Measurements from ENCODE around the gene OR51E2.
"Not testable (repeated sequence)": the region's sequence is repeated elsewhere in the genome, so short reads cannot be mapped to it uniquely, and the experiment has no call there.

The OR51E2 gene, protein sequence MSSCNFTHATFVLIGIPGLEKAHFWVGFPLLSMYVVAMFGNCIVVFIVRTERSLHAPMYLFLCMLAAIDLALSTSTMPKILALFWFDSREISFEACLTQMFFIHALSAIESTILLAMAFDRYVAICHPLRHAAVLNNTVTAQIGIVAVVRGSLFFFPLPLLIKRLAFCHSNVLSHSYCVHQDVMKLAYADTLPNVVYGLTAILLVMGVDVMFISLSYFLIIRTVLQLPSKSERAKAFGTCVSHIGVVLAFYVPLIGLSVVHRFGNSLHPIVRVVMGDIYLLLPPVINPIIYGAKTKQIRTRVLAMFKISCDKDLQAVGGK

DNA sequence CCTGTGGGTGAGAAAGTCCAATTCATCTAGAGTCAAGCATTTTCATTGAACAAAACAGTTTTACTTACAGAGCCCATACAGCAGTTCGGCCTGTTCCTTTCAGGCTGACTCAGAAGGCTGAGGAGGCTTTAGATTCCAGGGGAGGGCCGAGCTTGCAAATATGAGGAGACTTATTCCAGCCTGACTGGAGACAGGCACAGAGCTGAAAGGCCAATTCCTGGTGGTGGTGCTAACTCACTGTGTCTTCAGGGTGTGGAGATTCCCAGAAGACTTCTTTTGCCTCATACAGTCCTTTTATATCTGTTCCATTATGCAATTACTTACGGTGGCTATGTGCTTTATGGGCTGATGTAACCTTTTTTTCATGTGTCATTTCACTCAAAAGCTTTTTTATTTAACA lies at the start of gene OR51E2:
OR51E2 (minus strand) TSS at position 269 of the 400 bp plus-strand sequence. CDS start 15,142 bp downstream, outside the sequence.
- DNase-seq: no peak

DNA sequence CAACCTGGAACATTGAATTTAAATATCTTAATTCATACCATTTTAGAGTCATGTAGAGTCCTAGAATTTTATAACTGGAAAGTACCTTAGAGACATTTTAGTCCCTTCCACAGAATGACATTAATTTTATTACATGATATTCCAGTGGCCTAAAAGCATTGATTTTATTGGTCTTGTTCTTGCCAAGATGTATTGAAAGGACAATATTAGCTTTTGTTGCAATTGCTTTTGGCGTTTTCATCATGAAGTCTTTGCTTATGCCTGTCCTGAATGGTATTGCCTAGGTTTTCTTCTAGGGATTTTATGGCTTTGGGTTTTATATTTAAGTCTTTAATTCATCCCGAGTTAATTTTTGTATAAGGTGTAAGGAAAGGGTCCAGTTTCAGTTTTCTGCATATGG lies 43.1 kb upstream of the OR51E2 start:
- no peak for DNase-seq

DNA sequence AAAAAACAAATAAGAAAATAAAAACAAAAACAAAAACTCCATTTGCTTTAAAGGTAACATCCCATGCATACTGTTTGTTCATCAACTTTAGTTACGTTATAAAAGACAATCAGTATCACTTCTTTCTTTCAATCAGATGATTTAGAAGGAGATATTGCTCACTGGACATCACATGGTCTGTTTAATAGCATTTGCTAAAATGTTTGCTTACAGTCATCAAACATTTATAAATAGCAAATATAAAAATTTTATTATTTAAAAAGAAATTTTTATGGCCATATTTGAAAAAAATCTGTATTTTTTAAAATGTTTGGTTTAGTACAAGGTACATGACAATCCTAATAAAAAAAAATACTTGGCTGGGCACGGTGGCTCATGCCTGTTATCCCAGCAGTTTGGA lies 29.5 kb upstream of the OR51E2 start:
- no peak for DNase-seq

DNA sequence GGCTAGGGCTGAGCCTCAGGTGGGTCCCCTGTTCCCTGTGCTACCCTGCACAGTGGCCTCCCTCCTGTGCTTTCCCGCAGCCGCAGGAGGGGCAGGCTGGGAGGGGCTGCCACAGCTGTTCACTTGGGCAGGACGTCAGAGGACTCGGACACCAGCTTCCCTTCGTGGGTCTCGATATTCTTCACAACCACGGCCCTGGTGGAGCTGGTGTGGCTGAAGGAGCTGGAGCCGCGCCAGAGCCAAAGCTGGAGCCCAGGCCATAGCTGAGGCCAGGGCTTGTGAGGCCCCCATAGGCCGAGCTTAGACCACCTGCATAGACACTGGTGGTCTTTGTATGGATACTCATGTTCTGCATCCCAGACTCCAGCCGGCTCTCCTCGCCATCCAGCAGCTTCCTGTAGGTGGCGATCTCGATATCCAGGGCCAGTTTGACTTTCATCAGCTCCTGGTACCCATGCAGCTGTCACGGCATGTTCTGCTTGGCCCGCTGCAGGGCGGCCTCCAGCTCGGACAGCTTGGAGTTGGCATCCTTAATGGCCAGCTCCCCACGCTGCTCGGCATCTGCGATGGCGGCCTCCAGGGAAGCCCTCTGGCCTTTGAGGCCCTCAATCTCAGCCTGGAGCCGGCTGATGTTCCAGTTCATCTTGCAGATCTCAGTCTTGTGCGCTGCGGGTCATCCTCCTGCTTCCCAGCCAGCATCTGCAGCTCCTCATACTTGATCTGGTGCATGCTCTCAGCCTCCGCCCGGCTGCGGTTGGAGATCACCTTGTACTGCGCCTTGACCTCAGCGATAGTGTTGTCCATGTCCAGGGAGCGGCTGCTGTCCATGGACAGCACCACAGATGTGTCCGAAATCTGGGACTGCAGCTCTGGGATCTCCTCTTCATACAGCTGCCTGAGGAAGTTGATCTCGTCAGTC lies 25.2 kb upstream of the OR51E2 start:
- not testable (repeated sequence) for DNase-seq

DNA sequence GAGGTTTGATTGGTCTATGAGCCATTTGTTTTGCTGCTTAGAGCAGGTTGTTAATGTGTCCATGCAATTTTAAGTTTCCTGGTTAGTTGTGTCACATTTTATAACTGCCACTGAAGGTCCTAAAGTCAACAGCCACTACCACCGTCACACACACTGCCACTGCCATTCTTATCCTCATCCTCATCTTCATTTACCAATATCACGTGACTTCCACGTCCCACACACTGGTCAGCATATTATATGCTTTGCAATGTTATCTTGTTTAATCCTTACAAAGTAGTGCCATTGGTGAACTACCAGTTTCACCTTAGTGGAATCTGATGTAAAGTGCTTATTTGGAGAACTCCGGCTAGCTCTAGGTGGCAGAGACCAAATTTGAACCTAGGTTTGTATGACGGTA lies 16.6 kb upstream of the OR51E2 start:
- DNase-seq: no peak

DNA sequence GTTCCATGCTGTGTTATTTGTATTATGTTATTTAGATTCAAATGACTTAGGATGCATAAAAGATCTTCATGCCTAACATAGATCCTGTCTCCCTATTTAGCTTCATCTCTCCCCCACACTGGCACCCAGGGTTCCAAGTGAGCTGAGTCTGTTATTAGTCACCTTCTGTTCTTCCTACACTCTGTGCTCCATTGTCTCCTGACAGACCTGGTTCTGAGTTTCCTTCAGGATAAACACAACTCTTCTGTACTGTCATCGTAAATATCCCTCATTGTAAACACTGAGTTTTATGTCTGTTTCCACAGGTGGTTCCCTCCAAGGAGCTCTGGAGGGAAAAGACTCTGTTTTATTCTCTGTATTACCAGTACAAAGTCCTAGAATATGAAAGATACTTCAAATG lies 15.6 kb upstream of the OR51E2 start:
- no peak for DNase-seq

DNA sequence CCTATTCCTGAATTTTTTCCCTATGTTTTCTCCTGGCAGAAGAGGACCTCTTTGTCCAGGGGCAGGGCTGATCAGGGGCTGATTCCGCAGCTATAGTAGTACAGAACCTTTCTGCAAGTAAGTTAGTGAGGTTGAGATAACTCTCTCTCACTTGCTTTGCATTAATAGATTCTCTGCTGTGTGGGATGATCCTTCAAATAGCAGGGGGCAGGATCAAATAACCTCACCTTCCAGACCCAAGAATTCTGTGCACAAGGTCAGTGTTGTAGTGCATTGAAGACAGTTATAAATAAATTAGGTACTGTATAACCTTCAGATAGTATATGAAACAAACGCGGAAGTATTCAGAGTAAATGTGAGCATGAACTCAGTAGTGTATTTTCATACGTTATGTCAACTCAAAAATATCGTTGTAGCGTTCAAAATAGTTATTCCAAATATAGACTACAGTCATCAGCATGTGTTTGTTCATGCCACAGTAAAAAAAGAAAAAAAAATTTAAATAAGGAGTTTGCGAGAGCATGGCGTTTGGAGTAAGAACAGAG lies 7.2 kb upstream of the OR51E2 start:
- no peak for DNase-seq

DNA sequence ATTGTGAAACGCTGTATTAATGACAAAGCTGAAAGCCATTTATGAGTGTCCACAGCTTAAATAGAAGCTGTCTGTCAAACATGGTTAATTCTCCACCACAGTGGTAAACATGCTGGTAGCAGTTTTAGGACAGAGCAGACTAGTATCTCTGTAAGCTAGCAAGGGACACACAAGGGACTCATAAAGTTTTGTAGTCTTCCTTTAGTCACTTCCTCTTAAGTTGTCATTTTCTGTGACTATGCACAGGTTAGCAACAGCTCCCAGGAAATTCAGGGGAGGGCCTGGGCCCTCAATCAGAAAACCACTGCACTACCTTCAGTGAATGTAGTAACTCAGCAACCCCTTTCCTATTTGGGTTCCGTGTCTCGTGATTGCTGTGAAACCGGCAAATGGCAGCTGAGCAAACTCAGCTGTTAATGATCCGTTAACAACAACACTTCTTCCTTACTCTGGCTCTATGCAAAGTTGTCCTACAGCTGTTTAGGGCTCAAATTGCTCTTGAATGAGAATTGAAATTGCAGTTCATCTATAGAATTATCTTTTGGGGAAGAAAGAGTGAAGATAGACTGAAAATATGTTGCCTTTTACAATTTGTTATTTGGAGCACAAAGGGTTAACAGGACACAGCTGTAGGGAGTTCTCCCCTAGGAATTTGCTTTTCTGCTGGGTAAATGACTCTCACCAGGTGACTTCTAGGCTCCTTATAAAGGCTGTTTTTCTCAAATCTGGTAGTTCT lies 6.6 kb upstream of the OR51E2 start, which contains the start of gene MMP26:
MMP26 (plus strand) TSS at position 731 of the 736 bp plus-strand sequence.
- no peak for DNase-seq

DNA sequence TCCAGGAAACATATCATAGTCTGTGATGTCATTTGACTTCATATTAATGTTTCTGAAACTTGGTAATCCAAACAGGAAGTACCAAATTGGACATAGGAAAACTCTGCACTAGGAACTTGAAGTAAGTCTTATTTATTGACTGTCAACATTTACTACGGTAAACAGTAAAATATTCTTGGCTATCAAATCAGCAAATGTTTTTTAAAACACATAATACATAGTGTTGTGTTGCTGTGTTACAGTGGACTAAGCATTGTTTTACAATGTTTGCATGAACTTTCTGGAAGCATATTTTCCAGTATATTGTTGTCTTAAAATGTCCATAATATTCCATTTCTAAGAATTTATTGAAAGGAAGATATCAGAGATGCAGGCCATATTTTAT lies 2.8 kb upstream of the OR51E2 start:
- no peak for DNase-seq

DNA sequence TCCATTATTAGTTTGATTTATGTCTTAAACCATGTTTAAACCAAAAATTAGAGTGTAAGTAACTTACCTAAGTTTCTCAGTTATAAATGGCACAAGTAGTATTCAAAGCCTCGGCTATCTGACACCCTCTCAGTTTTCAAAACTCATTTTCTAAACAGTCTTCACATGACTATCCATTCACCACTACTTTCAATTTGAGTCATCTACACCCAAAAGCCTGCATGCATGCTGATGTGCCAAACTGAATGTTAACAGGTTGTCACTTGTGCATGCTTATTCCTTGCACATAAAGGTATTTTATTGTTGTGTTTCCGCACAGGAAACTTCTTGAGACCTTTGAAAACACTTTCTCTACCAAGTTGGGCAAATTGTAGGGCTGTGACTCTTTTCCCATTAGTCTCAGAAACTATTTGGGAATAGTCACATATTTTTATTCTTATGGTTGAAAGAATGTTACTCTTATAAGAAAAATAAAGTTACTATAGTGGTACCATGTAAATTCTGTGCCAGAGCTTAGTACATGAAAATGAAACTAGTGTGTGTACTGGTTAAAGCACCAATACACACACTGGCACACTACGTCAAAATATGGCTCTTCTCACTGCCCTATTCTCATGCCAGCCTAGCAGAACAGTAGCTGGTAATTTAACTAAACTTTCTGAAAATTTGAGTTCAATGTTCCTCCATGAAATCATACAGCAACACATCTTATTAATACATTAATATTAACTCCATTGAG lies 2.2 kb upstream of the OR51E2 start:
- no peak for DNase-seq

DNA sequence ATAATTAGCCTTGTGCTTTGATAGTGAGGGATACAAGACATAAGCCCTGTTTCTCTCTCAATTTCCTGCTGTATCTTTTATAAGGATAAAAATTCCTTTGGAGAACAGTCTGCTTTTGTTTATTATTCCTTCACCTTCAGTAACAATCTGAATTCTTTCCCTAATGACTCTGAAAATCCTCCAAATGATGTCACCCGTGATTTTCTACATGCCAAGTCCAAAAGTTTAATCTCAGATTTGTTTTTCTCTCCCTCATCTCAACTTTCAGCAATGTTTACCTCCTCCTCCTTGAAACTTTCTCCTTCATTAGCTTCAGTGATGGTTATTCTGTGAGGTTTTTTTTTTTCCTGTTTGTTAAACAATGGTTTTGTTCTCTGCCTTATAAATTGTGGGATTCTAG lies 2.2 kb downstream of the OR51E2 start:
- DNase-seq: no peak

DNA sequence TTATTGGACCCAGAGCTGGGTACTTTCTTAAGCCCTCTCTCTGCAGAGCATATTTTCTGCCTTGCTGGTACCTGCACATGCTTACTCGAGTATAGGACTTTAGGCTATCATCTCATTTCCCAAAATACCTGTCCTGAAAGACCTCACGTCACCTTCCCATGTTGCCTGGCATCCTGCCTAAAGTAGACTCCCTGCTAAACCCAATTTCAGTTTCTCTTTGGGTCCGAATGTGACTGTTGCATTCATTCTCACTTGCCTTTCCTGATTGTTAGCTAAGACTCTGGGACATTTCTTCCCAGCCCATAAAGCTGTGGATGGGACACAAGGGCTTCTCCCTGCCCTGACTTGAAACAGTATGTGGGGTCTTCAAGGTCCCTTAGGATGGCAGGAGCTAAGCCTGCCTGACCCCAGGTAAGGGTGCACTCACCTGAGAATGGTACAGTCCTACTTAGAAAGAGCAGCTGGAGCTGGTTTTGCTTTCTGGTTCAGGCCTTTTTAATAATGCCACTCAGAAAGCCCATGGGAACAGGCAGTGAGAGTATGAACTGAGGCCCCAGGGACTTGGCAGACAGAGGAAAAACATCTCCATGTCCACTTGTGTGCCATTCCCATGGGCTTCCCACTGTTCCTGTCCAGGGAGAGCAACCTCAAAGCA lies 12.9 kb downstream of the OR51E2 start:
- DNase-seq: no peak

DNA sequence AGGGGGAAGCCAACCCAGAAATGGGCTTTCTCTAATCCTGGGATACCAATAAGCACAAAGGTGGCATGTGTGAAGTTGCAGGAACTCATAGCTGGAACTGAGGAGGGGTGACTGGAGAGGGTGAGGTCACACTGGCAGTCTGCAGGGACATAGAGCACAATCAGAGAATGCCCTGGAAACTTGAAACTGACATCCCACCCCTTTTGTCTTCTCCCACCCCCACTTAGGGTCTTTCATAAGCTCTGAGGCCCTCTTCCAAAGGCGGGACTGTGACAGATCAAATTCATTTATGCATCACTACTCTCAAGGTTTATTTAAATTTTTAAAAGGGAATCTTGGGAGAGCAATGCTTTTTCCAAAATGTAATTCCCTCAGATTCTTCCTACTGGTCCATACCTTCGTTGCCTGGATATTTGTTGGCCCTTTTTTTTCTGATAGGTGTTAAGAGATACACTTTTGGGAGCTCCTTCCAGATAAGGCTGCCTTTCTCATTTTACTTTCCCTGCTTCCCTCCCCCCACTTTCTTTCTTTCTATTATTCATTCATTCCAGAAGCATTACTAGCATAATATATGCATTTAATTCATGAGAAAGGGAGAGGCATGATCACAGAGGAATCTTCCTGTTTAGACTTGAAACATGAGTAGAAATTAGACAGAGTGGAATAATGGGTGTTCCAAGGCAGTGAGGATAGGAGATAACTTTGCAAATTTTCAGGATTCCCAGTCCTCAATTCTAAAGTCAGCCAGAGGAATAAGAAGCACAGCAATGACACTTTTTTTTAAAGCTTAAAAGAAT lies 14.8 kb downstream of the OR51E2 start:
- DNase-seq: no peak

DNA sequence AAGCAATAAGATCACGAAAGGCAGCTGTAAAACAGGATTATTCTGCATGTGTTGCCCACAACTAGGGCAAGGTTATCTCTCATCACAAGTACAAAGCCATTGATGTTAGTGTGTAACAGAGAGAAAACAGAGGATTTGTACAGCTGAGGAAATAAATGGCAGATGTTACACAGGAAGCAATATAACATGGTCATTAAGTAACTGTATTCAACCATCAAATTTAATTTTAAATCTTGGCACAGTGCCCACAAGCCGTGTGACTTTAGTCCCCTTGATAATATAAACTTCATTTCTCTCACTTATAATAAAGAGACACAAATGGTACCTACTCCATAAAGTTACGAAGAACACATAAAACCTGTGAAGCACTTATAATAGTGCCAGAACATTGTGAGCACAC lies 17.3 kb downstream of the OR51E2 start:
- no peak for DNase-seq

DNA sequence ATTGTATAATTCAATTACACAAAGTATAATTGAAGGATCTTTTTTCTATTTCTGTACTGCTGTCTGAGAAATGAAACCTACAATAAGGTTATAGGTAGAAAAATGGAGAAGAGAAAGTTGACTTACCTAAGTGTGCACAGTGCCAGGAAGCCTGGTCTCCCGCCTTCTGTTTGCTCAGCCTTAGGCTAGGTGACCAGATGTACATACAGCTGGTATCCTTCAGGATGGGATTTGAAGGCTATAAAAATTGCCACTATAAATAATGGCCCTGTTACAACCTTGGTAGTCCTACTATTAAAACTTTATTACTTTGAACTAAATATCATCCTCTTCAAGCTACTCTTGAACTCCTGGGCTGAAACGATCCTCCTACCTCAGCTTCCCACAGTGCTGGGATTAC lies 19.7 kb downstream of the OR51E2 start:
- no peak for DNase-seq

DNA sequence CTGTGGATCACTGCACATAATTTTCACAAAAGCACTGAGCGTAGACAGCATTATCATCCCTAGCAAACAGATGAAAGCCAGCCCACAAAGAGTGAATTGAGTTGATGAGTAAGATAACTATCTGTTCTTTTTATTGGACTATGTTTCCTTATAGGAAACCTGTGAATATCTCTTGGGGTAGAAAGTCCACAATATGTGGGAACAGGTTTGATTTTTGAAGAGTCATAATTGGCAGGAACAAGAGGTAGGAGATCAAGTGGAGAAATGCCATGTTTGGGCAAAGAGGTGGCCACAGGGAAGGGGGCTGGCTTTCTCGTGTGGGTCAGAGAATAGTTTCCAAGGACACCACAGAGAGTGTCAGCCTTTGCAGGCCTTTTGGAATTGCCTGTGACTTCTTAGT lies 23.9 kb downstream of the OR51E2 start:
- DNase-seq: no peak

DNA sequence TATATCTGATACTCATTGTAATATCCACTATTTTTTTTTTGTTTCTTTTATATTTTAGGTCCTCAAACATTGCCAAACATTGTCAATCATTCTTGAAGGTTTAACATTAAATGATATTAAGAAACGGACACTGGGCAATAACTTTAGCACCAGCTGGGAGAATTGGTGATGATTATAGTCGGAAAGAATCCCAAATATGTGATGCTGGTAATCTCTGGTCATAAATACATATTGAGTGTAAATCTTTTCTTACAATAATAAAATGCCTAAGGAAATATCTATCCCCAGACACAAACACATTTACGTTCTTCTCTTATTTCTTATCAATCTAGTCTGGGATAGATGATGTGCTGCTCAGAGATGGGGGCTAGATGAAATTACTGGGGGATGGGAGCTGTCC lies 25.2 kb downstream of the OR51E2 start:
- no peak for DNase-seq

DNA sequence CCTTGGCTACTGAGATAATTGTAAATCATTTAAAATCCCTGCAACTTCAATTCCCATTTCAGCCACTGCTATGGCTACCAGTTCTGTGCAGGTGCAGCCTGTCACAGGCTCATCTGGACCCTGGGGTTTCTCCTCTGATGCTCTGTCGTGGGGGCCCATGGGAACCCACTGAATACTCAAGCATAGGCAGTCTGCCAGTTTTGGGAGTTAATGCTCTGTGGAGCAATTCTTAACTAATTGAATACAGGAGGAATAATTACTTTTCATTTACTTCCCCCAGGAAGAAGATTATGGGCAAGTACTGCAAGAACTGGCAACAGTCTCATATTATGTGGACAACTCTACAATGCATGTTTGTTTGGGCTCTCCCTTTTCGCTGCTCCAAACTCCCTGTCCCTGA lies 25.9 kb downstream of the OR51E2 start:
- no peak for DNase-seq

DNA sequence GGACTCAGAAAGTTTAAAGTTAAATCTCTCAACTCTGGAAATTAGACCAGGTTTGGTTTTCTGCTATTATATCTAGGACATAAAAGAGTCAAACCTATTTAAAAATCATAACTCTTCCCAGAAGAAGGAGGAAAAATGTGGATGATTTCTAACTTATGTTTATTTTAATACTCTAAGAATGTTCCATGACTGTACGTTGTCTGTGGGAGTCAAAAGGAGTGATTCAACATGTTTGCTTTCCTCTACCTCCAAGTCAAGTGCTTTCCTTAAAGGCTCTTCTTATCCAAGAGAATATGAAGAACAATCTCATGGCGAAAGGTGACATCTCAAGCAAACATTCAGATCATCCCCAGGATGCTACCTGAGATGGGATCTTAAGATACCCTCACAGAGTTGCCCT lies 32.2 kb downstream of the OR51E2 start:
- DNase-seq: no peak

DNA sequence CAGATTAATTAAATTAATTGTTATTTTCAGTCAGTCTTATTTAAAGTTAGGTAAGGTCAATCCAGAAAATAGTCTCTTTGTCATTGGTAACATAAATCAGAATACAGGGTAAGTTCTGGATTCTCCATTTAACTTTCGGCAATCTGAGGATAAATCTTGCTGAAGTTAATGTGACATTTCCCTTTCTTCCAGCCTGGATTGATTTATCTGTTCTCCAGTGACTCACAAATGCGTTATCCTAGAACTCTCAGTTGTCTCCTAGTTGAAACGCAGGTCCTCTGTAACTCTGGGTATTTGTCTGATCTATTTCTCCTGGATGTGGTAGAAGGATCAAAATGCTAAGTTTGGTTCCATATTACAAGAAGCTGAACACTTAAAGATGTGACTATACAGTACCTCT lies 32.9 kb downstream of the OR51E2 start:
- DNase-seq: no peak

DNA sequence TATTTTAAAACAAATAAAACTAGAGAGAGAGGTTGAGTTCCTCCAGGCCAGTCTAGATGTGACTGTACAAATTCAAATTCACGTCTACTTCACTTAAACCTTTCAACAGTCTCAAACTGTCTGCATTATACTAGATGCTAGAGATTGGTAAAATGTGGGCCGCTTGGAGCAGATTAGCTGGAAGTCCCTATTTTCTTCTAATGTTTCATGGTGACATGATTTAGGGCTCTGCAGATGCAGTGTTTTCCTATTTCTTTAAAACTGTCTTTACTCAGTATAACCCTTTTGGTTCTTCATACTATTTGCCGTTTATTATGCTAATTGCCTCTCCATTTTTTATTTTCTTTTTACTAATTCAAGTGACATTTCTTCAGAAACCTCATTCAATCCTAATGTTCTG lies 33.5 kb downstream of the OR51E2 start:
- DNase-seq: no peak

Measured in CD4-positive, alpha-beta T cell treated with Interleukin-1 beta for 1 hour (primary cell).